ENCODE results near the gene NR1I2.

DNA sequence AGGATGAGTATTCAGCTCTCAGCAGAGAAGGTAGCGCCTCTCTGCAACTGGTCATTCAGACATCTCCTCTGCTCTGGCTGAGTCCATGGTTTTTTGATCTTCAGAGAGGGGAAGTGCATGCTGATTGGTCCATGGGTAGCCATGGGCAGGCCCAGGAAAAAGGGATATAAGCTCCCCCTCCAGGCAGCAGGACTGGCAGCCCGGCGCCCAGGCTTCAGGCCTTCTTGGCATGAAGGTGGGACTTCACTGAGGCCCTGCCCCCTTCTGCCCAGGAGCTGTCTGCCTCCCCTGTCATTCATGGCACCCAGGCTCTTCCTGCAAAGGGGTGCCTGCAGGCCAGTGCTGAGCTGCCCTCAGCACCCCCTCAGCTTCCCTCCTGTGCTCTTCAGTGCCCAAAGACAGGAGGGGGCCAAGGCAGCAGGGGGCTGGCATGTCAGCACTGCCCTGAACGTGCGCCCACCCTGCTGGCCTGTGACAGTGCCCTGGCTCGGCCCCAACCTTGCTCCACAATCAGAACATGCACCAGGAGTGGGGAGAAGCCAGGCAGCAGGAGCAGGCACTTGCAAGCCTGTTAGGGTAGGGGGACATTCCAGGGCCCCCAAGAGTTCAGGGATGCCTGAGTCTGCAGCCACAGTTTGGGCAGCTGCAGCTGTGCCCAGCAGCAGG lies 13.8 kb upstream of the NR1I2 start:
- TF ChIP-seq, protein P1, sequence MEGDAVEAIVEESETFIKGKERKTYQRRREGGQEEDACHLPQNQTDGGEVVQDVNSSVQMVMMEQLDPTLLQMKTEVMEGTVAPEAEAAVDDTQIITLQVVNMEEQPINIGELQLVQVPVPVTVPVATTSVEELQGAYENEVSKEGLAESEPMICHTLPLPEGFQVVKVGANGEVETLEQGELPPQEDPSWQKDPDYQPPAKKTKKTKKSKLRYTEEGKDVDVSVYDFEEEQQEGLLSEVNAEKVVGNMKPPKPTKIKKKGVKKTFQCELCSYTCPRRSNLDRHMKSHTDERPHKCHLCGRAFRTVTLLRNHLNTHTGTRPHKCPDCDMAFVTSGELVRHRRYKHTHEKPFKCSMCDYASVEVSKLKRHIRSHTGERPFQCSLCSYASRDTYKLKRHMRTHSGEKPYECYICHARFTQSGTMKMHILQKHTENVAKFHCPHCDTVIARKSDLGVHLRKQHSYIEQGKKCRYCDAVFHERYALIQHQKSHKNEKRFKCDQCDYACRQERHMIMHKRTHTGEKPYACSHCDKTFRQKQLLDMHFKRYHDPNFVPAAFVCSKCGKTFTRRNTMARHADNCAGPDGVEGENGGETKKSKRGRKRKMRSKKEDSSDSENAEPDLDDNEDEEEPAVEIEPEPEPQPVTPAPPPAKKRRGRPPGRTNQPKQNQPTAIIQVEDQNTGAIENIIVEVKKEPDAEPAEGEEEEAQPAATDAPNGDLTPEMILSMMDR (IDR thresholded peaks at IDR 0.05): no peak
- TF ChIP-seq POLR2A (IDR thresholded peaks at IDR 0.05): no peak
